Measurements from ENCODE around the gene VAV2. TPM values are rescaled to one million over a fixed set of nuclear protein-coding genes. Genes with fewer than 3 reads are reported as not detected.

VAV2 gene
- total and polyA plus RNA-seq, 2 experiments from 2014 or later, result 8.1 to 28.9 TPM

DNA sequence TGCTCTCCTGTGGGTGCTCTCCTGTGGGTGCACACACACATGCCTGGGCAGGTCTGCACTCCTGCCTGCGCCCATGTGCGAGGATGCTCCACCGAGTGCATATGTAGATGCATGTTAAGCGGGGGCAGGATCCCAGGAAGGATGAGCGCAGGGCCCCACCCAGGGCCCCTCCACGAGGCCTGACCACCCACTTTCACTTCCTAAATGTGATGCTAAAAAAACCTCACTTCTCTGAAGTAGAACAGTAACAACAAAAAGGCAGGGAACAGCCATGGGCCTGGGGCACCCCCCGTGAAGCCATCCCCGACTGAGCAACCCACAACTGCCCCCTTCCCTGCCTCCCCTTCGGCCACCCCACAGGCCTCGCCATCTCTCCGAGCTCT lies 205.8 kb downstream of the VAV2 start:
- peaks cover 7% of the 10 kb centered on the region for H3K4me1 Mint-ChIP-seq
- no peak overlapping the region for H3K4me2 ChIP-seq
- H3K4me3 Mint-ChIP-seq, result no peak overlapping the region
- H3K9me2 ChIP-seq (ENCODE audit: insufficient read depth), result no peaks in the 10 kb centered on the region
- no peak overlapping the region for H3K27ac Mint-ChIP-seq
- H3K27me3 ChIP-seq (ENCODE audit: insufficient read depth), result no peaks in the 10 kb centered on the region
- H3K36me3 Mint-ChIP-seq (ENCODE audit: low read depth), result peaks cover 4% of the 10 kb centered on the region; the same call in 2 of the 3 replicates
- TF ChIP-seq, protein P1, sequence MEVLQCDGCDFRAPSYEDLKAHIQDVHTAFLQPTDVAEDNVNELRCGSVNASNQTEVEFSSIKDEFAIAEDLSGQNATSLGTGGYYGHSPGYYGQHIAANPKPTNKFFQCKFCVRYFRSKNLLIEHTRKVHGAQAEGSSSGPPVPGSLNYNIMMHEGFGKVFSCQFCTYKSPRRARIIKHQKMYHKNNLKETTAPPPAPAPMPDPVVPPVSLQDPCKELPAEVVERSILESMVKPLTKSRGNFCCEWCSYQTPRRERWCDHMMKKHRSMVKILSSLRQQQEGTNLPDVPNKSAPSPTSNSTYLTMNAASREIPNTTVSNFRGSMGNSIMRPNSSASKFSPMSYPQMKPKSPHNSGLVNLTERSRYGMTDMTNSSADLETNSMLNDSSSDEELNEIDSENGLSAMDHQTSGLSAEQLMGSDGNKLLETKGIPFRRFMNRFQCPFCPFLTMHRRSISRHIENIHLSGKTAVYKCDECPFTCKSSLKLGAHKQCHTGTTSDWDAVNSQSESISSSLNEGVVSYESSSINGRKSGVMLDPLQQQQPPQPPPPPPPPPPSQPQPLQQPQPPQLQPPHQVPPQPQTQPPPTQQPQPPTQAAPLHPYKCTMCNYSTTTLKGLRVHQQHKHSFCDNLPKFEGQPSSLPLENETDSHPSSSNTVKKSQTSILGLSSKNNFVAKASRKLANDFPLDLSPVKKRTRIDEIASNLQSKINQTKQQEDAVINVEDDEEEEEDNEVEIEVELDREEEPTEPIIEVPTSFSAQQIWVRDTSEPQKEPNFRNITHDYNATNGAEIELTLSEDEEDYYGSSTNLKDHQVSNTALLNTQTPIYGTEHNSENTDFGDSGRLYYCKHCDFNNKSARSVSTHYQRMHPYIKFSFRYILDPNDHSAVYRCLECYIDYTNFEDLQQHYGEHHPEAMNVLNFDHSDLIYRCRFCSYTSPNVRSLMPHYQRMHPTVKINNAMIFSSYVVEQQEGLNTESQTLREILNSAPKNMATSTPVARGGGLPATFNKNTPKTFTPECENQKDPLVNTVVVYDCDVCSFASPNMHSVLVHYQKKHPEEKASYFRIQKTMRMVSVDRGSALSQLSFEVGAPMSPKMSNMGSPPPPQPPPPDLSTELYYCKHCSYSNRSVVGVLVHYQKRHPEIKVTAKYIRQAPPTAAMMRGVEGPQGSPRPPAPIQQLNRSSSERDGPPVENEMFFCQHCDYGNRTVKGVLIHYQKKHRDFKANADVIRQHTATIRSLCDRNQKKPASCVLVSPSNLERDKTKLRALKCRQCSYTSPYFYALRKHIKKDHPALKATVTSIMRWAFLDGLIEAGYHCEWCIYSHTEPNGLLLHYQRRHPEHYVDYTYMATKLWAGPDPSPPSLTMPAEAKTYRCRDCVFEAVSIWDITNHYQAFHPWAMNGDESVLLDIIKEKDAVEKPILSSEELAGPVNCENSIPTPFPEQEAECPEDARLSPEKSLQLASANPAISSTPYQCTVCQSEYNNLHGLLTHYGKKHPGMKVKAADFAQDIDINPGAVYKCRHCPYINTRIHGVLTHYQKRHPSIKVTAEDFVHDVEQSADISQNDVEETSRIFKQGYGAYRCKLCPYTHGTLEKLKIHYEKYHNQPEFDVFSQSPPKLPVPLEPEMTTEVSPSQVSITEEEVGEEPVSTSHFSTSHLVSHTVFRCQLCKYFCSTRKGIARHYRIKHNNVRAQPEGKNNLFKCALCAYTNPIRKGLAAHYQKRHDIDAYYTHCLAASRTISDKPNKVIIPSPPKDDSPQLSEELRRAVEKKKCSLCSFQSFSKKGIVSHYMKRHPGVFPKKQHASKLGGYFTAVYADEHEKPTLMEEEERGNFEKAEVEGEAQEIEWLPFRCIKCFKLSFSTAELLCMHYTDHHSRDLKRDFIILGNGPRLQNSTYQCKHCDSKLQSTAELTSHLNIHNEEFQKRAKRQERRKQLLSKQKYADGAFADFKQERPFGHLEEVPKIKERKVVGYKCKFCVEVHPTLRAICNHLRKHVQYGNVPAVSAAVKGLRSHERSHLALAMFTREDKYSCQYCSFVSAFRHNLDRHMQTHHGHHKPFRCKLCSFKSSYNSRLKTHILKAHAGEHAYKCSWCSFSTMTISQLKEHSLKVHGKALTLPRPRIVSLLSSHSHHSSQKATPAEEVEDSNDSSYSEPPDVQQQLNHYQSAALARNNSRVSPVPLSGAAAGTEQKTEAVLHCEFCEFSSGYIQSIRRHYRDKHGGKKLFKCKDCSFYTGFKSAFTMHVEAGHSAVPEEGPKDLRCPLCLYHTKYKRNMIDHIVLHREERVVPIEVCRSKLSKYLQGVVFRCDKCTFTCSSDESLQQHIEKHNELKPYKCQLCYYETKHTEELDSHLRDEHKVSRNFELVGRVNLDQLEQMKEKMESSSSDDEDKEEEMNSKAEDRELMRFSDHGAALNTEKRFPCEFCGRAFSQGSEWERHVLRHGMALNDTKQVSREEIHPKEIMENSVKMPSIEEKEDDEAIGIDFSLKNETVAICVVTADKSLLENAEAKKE (CRISPR knock-in tag; IDR thresholded peaks at IDR 0.05), result no peak
- TF ChIP-seq CTCF (conservative IDR thresholded peaks at IDR 0.05; ENCODE audit: low read depth in 2 of 2) (no peak), EZH2 (IDR thresholded peaks at IDR 0.05; ENCODE audit: low read depth, unreplicated experiment) (no peak), NANOG (IDR thresholded peaks at IDR 0.05; ENCODE audit: borderline replicate concordance) (no peak), REST (IDR thresholded peaks at IDR 0.05; ENCODE audit: unreplicated experiment) (no peak), EZH2phosphoT487 (IDR thresholded peaks at IDR 0.05; ENCODE audit: unreplicated experiment) (no peak), ZNF114 (CRISPR knock-in tag; IDR thresholded peaks at IDR 0.05) (no peak), JUNB (IDR thresholded peaks at IDR 0.05; ENCODE audit: unreplicated experiment) (no peak), POLR2AphosphoS5 (IDR thresholded peaks at IDR 0.05; ENCODE audit: low read depth) (no peak), CREB1 (CRISPR knock-in tag; IDR thresholded peaks at IDR 0.05; ENCODE audit: low read depth) (no peak), ZNF331 (CRISPR knock-in tag; IDR thresholded peaks at IDR 0.05; ENCODE audit: low read depth) (no peak), STAT1 (IDR thresholded peaks at IDR 0.05; ENCODE audit: unreplicated experiment) (no peak)
- TF ChIP-seq, protein P2, sequence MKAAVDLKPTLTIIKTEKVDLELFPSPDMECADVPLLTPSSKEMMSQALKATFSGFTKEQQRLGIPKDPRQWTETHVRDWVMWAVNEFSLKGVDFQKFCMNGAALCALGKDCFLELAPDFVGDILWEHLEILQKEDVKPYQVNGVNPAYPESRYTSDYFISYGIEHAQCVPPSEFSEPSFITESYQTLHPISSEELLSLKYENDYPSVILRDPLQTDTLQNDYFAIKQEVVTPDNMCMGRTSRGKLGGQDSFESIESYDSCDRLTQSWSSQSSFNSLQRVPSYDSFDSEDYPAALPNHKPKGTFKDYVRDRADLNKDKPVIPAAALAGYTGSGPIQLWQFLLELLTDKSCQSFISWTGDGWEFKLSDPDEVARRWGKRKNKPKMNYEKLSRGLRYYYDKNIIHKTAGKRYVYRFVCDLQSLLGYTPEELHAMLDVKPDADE (IDR thresholded peaks at IDR 0.05), result no peak
- H3K4me3 ChIP-seq, result no peak overlapping the region
- H2AFZ ChIP-seq, result no peak overlapping the region
- no peaks in the 10 kb centered on the region for H3K36me3 ChIP-seq (ENCODE audit: insufficient read depth)
- H3K4me1 ChIP-seq (ENCODE audit: insufficient read depth), result no peaks in the 10 kb centered on the region
- no peak for ATAC-seq
- no peaks in the 10 kb centered on the region for H4K20me1 ChIP-seq (replicated peaks; ENCODE audit: insufficient read depth)
- peaks cover 15% of the 10 kb centered on the region for H3K27me3 Mint-ChIP-seq (ENCODE audit: insufficient read depth, low read depth, poor library complexity)
- no peaks in the 10 kb centered on the region for H3K9me3 Mint-ChIP-seq
- no peak overlapping the region for H3K27ac ChIP-seq (ENCODE audit: low read depth)
- no peaks in the 10 kb centered on the region for H3K79me2 ChIP-seq (replicated peaks; ENCODE audit: insufficient read depth)
- no peaks in the 10 kb centered on the region for H3F3A ChIP-seq (replicated peaks; ENCODE audit: low read depth)
- no peak for DNase-seq (ENCODE audit: low spot score)

Measured in GM23338 (cell line).